Activated naive CD4-positive, alpha-beta T cell treated with anti-CD3 and anti-CD28 coated beads, Interleukin-2, amount 50 U/mL, for 72 hours (primary cell): ENCODE measurements around the gene KRTAP10-2. TPM values are rescaled to one million over a fixed set of nuclear protein-coding genes. Genes with fewer than 3 reads are reported as not detected.
"Not testable (repeated sequence)": the region's sequence is repeated elsewhere in the genome, so short reads cannot be mapped to it uniquely, and the experiment has no call there.

Experiments
- ATAC-seq, 2 donors: fragments of 150-1000 bp; cut with Tn5 transposase; 2 replicates each; pipeline ENCODE4 v1.10.0; 2021; ENCODE audit warnings: mild to moderate bottlenecking in 2 of 2, moderate library complexity in 2 of 2
- DNase-seq, 2 donors: peaks; one replicate each; pipeline ENCODE4 v3.0.0; 2021 to 2022; ENCODE audit warnings: low spot score in 2 of 2
- H3K27ac Mint-ChIP-seq, 2 donors: one replicate each; pipeline ENCODE4 v1.8.0; 2022; ENCODE audit warnings: mild to moderate bottlenecking in 2 of 2, mixed read lengths in 2 of 2
- H3K36me3 Mint-ChIP-seq, 2 donors: one replicate each; pipeline ENCODE4 v1.8.0; 2022; ENCODE audit warnings: mixed read lengths in 2 of 2
- H3K9me3 Mint-ChIP-seq, 2 donors: one replicate each; pipeline ENCODE4 v1.8.0; 2022; ENCODE audit warnings: mixed read lengths in 2 of 2
- total RNA-seq, 2 donors: library from RNA; stranded (reverse); gene quantifications; one replicate each; pipeline ENCODE4 v1.2.3, GENCODE V29; 2022

The KRTAP10-2 gene
- total RNA-seq, 2 donors from 2014 or later = not detected

GRCh38 chr21:44557491-44558328 lies 6.4 kb upstream of the KRTAP10-2 start:
- DNase-seq (no peak), ATAC-seq (no peak)
- peaks cover 6 to 21% of the 10 kb centered on the region in 2 donors for H3K9me3 Mint-ChIP-seq
- H3K27ac Mint-ChIP-seq = peak overlapping the region in 1 of 2 donors; percentile 3
- H3K36me3 Mint-ChIP-seq = peaks cover 10 to 33% of the 10 kb centered on the region in 2 donors

- no peak for DNase-seq
- H3K9me3 Mint-ChIP-seq = peaks cover 6 to 21% of the 10 kb centered on the region in 2 donors
- no peak overlapping the region for H3K27ac Mint-ChIP-seq
- ATAC-seq = no peak
- H3K36me3 Mint-ChIP-seq = peaks cover 10 to 27% of the 10 kb centered on the region in 2 donors
Observed at GRCh38 chr21:44556879-44557278, 5.6 kb upstream of the KRTAP10-2 start.

- peaks cover 0 to 16% of the 10 kb centered on the region in 2 donors for H3K9me3 Mint-ChIP-seq
- no peak for ATAC-seq
- DNase-seq = no peak
- peaks cover 4 to 19% of the 10 kb centered on the region in 2 donors for H3K36me3 Mint-ChIP-seq
- H3K27ac Mint-ChIP-seq = no peak overlapping the region
Observed at GRCh38 chr21:44555200-44555875, 4.0 kb upstream of the KRTAP10-2 start.

GRCh38 chr21:44552681-44553080 lies 1.4 kb upstream of the KRTAP10-2 start:
- ATAC-seq = no peak
- Mint-ChIP-seq H3K27ac (no peak overlapping the region), H3K9me3 (peaks cover 2 to 17% of the 10 kb centered on the region in 2 donors), H3K36me3 (peaks cover 8 to 15% of the 10 kb centered on the region in 2 donors)
- DNase-seq = no peak

- ATAC-seq (no peak), DNase-seq (peak in 1 of 2 donors; percentile 43)
- Mint-ChIP-seq H3K36me3 (peaks cover 13 to 20% of the 10 kb centered on the region in 2 donors), H3K27ac (peak overlapping the region in 1 of 2 donors; percentile 22), H3K9me3 (peaks cover 7 to 22% of the 10 kb centered on the region in 2 donors)
Observed at GRCh38 chr21:44552136-44552535, 831 bp upstream of the KRTAP10-2 start.

- H3K36me3 Mint-ChIP-seq = peaks cover 21 to 29% of the 10 kb centered on the region in 2 donors
- peaks cover 15 to 31% of the 10 kb centered on the region in 2 donors for H3K9me3 Mint-ChIP-seq
- H3K27ac Mint-ChIP-seq = peak overlapping the region; percentile 10 to 29
- DNase-seq (peak in 1 of 2 donors; percentile 25), ATAC-seq (no peak)
Observed at GRCh38 chr21:44550807-44551206, 498 bp downstream of the KRTAP10-2 start.

GRCh38 chr21:44550285-44550684 lies 1.0 kb downstream of the KRTAP10-2 start:
- H3K9me3 Mint-ChIP-seq = peaks cover 15 to 34% of the 10 kb centered on the region in 2 donors
- ATAC-seq = not testable (repeated sequence)
- DNase-seq = peak in 1 of 2 donors; percentile 52
- H3K27ac Mint-ChIP-seq = peak overlapping the region in 1 of 2 donors; percentile 29
- peaks cover 21 to 29% of the 10 kb centered on the region in 2 donors for H3K36me3 Mint-ChIP-seq

- peak overlapping the region in 1 of 2 donors; percentile 19 for H3K27ac Mint-ChIP-seq
- peaks cover 15 to 32% of the 10 kb centered on the region in 2 donors for H3K9me3 Mint-ChIP-seq
- peaks cover 21 to 28% of the 10 kb centered on the region in 2 donors for H3K36me3 Mint-ChIP-seq
- no peak for ATAC-seq
- DNase-seq = peak in 1 of 2 donors; percentile 30
Observed at GRCh38 chr21:44549525-44550211, 1.6 kb downstream of the KRTAP10-2 start.

GRCh38 chr21:44548922-44549321 lies 2.4 kb downstream of the KRTAP10-2 start:
- DNase-seq (no peak), ATAC-seq (no peak)
- peaks cover 21 to 26% of the 10 kb centered on the region in 2 donors for H3K36me3 Mint-ChIP-seq
- peaks cover 15 to 29% of the 10 kb centered on the region in 2 donors for H3K9me3 Mint-ChIP-seq
- peak overlapping the region; percentile 0 to 19 for H3K27ac Mint-ChIP-seq

- H3K27ac Mint-ChIP-seq = peak overlapping the region in 1 of 2 donors; percentile 96
- peaks cover 21 to 25% of the 10 kb centered on the region in 2 donors for H3K36me3 Mint-ChIP-seq
- H3K9me3 Mint-ChIP-seq = peaks cover 15 to 26% of the 10 kb centered on the region in 2 donors
- no peak for ATAC-seq
- peak in 1 of 2 donors; percentile 50 for DNase-seq
Observed at GRCh38 chr21:44548381-44548780, 2.9 kb downstream of the KRTAP10-2 start.

- H3K9me3 Mint-ChIP-seq = peaks cover 15 to 20% of the 10 kb centered on the region in 2 donors
- peak in 1 of 2 donors; percentile 48 for DNase-seq
- peaks cover 19 to 21% of the 10 kb centered on the region in 2 donors for H3K36me3 Mint-ChIP-seq
- ATAC-seq = peak in 1 of 2 donors; percentile 83
- peak overlapping the region; percentile 87 to 96 for H3K27ac Mint-ChIP-seq
Observed at GRCh38 chr21:44547656-44548331, 3.5 kb downstream of the KRTAP10-2 start.

- peaks cover 17 to 21% of the 10 kb centered on the region in 2 donors for H3K36me3 Mint-ChIP-seq
- H3K9me3 Mint-ChIP-seq = peaks cover 15 to 19% of the 10 kb centered on the region in 2 donors
- ATAC-seq = no peak
- no peak for DNase-seq
- H3K27ac Mint-ChIP-seq = no peak overlapping the region
Observed at GRCh38 chr21:44544566-44544965, 6.7 kb downstream of the KRTAP10-2 start.

GRCh38 chr21:44542716-44543115 lies 8.6 kb downstream of the KRTAP10-2 start:
- no peak for DNase-seq
- Mint-ChIP-seq H3K9me3 (peaks cover 13 to 18% of the 10 kb centered on the region in 2 donors), H3K27ac (no peak overlapping the region), H3K36me3 (peaks cover 14 to 15% of the 10 kb centered on the region in 2 donors)
- ATAC-seq = no peak

- peaks cover 0 to 4% of the 10 kb centered on the region in 2 donors for H3K9me3 Mint-ChIP-seq
Observed at GRCh38 chr21:44540741-44541288, 10.5 kb downstream of the KRTAP10-2 start.

GRCh38 chr21:44539991-44540666 lies 11.2 kb downstream of the KRTAP10-2 start, which contains the start of gene KRTAP10-1:
Gene KRTAP10-1, minus strand, starts transcription at chr21:44540195. Its CDS starts 45 bp downstream, at chr21:44540150.
- Mint-ChIP-seq H3K27ac (peak within 1 kb of the TSS in 1 of 2 donors; percentile 39), H3K9me3 (no peaks in the 10 kb centered on the region), H3K36me3 (no peaks in the 10 kb centered on the region)
- no peak for ATAC-seq
- DNase-seq = peak in 1 of 2 donors; percentile 49

More at GRCh38 chr21:44540741-44541288, 10.5 kb downstream of the KRTAP10-2 start:
- Mint-ChIP-seq H3K27ac (no peak overlapping the region), H3K36me3 (no peaks in the 10 kb centered on the region)
- DNase-seq (no peak), ATAC-seq (no peak)
